Head of caudate nucleus (tissue), 42 donors: ENCODE results near the gene GLYATL2.

Source experiments
- DNase-seq, 42 donors: peaks; one replicate each; pipeline versions ENCODE4 v3.0.0 to v3.0.0-alpha.2; 2020 to 2021; ENCODE audit warnings: mixed read lengths in 7 of 42
- intact Hi-C: fragments of 100-400 bp; cut with DNase I; formaldehyde crosslinking; loops from one replicate; pipeline ENCODE4 v1.15.0; 2022

Gene GLYATL2, protein sequence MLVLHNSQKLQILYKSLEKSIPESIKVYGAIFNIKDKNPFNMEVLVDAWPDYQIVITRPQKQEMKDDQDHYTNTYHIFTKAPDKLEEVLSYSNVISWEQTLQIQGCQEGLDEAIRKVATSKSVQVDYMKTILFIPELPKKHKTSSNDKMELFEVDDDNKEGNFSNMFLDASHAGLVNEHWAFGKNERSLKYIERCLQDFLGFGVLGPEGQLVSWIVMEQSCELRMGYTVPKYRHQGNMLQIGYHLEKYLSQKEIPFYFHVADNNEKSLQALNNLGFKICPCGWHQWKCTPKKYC

GRCh38 chr11:58844361-58845005 lies at the start of gene GLYATL2:
Gene GLYATL2 (minus strand): TSS chr11:58844704. CDS start chr11:58839612, 5,092 bp downstream.
- intact Hi-C loops: no loop called here
- no peak for DNase-seq

DNA sequence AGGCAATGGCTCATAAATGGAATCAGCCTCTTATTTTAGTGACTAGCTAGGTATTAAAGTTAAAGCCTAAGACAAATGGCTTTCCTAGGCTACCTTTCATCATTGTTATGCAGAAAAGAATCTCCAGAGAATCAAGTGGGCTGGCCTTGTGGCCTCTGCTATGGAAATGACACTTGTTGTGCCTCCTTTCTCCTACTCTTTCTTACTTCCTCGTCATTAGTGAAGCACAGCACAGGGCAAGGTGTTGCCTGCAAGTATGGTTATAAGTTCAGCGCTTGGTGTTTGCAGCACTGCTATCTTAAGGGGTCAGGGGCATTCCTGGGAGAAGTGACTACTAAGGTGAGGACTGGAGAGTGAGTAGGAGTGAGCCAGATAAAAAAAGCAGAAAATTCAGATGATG lies 49.4 kb upstream of the GLYATL2 start:
- DNase-seq: no peak
- intact Hi-C loops: no loop called here

GRCh38 chr11:58888579-58888978 lies 44.1 kb upstream of the GLYATL2 start:
- DNase-seq: no peak
- intact Hi-C loops: no loop called here

- intact Hi-C loops: no loop called here
- no peak for DNase-seq
Measured at GRCh38 chr11:58887452-58887851, 42.9 kb upstream of the GLYATL2 start.

- no peak for DNase-seq
- intact Hi-C loops: no loop called here
Measured at GRCh38 chr11:58880625-58881024, 36.1 kb upstream of the GLYATL2 start.

GRCh38 chr11:58880166-58880565 lies 35.7 kb upstream of the GLYATL2 start:
- intact Hi-C loops: no loop called here
- no peak for DNase-seq

GRCh38 chr11:58867556-58867955 lies 23.1 kb upstream of the GLYATL2 start:
- intact Hi-C loops: no loop called here
- no peak for DNase-seq

DNA sequence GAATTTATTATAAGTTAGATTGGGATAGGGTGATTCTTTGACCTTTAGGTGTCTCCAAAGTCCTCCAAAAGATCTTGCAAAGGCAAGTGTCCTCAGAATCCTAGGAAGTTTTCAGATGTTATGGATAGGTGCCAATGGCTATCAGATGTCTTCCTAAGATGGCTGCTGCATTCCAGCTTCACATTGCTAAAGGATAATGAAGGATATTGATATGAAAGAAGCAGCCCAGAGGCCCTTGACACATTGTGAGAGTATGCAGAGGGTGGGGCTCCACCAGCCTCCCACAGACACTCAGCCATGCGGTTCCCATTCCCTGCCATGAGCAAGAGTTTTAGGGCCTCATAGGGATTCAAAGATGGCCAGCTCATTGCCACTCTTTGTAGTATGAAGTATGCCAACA lies 22.3 kb upstream of the GLYATL2 start:
- DNase-seq: no peak
- intact Hi-C loops: no loop called here

DNA sequence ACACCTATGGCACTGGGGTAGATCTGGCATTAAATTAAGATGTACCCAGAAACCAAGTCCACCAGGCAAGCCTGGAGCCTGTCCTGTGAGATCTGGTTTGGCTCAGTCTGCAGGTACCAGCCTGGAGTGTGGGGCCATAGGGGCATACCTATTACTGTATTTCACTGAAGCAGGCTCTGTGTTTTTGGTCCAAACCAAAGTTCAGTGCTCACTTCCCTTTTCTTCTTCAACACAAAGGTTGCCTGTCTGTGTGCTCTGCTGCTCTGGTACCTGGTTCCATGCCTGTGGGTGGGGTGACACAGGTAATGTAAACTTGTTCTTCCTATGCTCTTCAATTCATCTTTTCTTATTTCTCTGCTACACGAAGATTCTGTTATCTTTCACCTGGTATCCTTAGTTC lies 19.8 kb upstream of the GLYATL2 start:
- intact Hi-C loops: no loop called here
- no peak for DNase-seq

GRCh38 chr11:58863697-58864096 lies 19.2 kb upstream of the GLYATL2 start:
- intact Hi-C loops: no loop called here
- DNase-seq: no peak

DNA sequence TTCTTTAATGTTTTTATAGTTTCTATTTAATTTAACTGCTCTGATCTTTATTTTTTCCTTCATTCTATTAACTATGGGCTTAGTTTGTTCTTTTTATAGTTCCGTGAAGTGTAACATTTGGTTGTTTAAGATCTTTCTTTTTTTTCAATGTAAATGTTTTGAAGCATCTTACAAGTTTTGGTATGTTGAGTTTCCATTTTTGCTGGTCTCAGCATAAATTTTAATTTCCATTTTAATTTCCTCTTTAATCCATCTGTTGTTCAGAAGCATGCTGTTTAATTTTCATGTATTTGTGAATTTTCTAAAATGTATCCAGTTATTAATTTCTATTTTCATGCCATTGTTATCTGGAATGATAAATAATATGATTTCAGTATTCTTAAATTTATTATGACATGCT lies 17.0 kb upstream of the GLYATL2 start:
- intact Hi-C loops: no loop called here
- DNase-seq: no peak

DNA sequence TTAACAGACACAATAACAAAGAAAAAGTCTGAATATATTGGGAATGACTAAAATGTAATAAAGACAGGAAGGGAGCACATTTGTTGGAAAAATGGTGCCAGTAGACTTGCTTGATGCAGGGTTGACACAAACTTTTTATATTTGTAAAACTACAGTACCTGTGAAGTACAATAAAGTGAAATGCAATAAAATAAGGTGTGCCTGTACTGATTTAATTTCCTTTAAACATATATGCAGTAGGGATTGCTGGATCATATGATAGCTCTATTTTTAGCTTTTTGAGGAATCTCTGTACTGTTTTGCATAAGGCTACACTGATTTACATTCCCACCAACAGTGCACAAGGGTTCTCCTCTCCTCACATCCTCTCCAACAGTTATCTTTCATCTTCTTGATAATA lies 12.3 kb upstream of the GLYATL2 start:
- DNase-seq: no peak
- intact Hi-C loops: no loop called here

DNA sequence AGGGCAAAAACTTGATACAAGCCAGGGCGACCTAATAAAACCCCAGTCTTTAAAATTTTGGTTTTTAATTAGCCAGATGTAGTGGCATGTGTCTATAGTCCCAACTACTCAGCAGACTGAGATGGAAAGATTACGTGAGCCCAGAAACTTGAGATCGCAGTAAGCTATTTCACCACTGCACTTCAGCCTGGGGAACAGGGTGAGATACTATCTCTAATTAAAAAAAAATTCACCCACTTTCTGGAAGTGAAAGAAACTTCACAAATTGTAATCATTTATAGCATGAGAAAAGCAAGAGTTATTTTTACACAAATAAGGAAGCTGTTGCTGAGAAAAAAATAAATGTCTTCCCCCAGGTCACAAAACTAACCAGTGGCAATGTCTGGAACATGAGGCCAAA lies 882 bp upstream of the GLYATL2 start:
- intact Hi-C loops: no loop called here
- no peak for DNase-seq

GRCh38 chr11:58837707-58838388 lies 6.7 kb downstream of the GLYATL2 start:
- DNase-seq: no peak
- intact Hi-C loops: no loop called here

GRCh38 chr11:58832056-58832645 lies 12.4 kb downstream of the GLYATL2 start:
- DNase-seq: no peak
- intact Hi-C loops: no loop called here

DNA sequence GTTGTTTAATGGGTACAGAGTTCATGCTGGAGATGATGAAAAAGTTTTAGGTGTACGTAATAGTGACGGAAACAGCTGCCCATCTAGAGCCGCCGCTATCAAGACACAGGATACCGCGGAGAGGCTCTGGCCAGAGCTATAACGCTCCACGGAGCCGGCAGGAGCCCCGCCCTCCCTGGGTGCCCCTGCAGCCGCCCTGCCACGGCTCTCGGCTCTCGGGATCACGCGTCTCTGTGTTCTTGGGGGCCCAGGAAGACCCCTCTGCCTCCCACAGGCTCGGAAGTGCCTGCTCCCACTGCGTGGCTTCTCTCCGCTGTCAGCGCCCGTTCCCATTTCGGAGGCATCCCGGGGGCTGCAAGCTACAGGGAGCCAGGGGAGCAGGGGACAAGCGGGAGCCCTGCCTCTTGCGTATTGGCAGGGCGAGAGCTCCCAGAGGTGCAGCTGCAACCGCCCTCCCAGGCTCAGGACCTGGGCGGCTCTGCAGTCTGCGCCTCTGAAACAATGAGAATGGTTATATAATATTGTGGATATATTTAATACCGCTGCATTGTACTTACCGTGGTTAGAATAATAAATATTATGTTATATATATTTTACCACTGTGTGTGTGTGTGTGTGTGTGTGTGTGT lies 13.7 kb downstream of the GLYATL2 start:
- DNase-seq: no peak
- intact Hi-C loops: no loop called here

GRCh38 chr11:58829786-58830185 lies 14.7 kb downstream of the GLYATL2 start:
- no peak for DNase-seq
- intact Hi-C loops: no loop called here

DNA sequence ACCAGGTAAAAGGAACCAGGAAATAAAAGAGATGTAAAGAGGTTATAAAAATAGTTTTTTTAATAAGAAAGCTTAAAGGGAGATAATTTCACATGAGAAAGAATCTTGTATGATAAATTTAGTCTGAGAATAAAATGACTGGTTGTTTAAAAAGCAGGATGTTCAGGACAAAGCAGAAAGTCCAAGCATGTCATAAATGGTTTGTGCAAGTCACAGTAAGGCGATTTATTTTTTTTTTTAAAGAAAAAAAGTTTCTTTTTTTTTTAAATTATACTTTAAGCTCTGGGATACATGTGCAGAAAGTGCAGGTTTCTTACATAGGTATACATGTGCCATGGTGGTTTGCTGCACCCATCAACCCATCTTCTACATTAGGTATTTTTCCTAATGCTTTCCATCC lies 30.8 kb downstream of the GLYATL2 start:
- intact Hi-C loops: no loop called here

DNA sequence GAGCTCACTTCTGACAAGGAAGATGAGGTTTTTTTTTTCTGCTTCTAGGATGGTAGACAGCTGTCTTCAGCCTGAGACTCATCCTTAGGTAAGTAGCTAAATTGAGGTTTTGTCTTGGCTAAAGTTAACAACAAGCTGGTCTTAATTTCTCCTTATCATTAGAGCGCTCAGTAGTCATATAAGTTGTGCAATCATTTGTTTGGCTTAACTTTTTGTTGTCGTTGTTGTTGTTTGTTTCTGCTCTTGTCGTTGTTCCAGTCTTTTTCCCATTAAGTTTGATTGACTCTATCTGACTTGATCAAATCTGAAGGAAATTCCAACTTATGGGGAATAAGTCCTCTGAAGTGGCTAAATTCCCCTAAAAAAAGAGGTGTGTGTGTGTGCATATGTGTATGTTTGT lies 33.0 kb downstream of the GLYATL2 start:
- intact Hi-C loops: no loop called here
- no peak for DNase-seq

More for the DNA sequence above, 30.8 kb downstream of the GLYATL2 start:
- DNase-seq: no peak

- DNase-seq: no peak
- intact Hi-C loops: no loop called here
Measured at GRCh38 chr11:58807343-58807742, 37.2 kb downstream of the GLYATL2 start.
